Retinal pigment epithelial cell (primary cell): ENCODE data around the gene CDK1.
"Not testable (repeated sequence)": the region's sequence is repeated elsewhere in the genome, so short reads cannot be mapped to it uniquely, and the experiment has no call there.

Source experiments
- DNase-seq: peaks from one replicate; pipeline ENCODE4 v3.0.0-alpha.2; 2010; ENCODE audit warnings: low read depth
- H3K4me3 ChIP-seq: 2 replicates; pipeline ENCODE4 v1.5.1; 2011; ENCODE audit warnings: mild to moderate bottlenecking, low read length, control low read depth, moderate library complexity
- CTCF ChIP-seq: conservative IDR thresholded peaks from 2 replicates; pipeline ENCODE4 v1.5.1; 2011; ENCODE audit warnings: low read depth, low read length, control low read depth, inconsistent platforms

Gene CDK1

DNA sequence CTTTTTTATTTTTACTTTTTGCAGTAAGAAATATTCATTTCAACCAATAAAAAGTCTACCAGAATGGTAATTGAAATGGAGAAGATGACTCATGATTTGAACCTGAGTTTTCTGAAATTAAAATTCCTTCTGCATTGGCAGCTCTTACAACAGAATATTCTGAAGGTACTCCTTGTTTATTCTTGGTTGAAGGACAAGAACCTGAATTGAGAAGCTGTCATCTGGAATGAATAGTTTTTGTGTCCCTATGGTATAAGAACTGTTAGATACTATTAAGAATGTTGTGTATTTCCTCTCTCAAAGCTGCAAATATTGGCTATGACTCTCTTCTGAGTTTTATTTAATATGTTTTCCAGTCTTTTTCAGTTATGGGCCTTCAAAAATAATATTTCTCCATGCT, 56.1 kb downstream of the CDK1 start:
- DNase-seq, result no peak
- no peak for TF ChIP-seq CTCF
- H3K4me3 ChIP-seq, result no peak overlapping the region

GRCh38 chr10:60835049-60835448, 56.8 kb downstream of the CDK1 start:
- TF ChIP-seq CTCF, result no peak
- DNase-seq, result no peak
- no peak overlapping the region for H3K4me3 ChIP-seq

GRCh38 chr10:60841227-60841626, 62.9 kb downstream of the CDK1 start:
- H3K4me3 ChIP-seq, DNase-seq: not testable (repeated sequence)

- no peak overlapping the region for H3K4me3 ChIP-seq
- DNase-seq, result no peak
- TF ChIP-seq CTCF, result no peak
These were observed 64.4 kb downstream of the CDK1 start for GRCh38 chr10:60842694-60843093.
